WERI-Rb-1 (cell line): ENCODE data around the gene TEP1.
A peak's percentile ranks its signal among the peaks of the same experiment; 100 is the strongest.

Source experiments
- DNase-seq: peaks from one replicate; pipeline ENCODE4 v3.0.0-alpha.2; 2020
- H3K27ac ChIP-seq: fragments of 250-450 bp; sonication (Bioruptor Pico); 2 replicates; pipeline ENCODE4 v1.5.1; 2020; ENCODE audit warnings: mild to moderate bottlenecking, moderate library complexity
- H3K27me3 ChIP-seq: fragments of 250-450 bp; sonication (Bioruptor Pico); 2 replicates; pipeline ENCODE4 v1.5.1; 2021; ENCODE audit warnings: mild to moderate bottlenecking, low read depth, moderate library complexity; ENCODE audit not compliant: insufficient read depth, severe bottlenecking
- H3K36me3 ChIP-seq: fragments of 250-450 bp; sonication (Bioruptor Pico); 2 replicates; pipeline ENCODE4 v1.5.1; 2020; ENCODE audit warnings: mild to moderate bottlenecking, moderate library complexity
- H3K4me3 ChIP-seq: 2 replicates; pipeline ENCODE4 v1.5.1; 2011; ENCODE audit warnings: low read depth, mild to moderate bottlenecking, control low read depth, low read length
- H3K9me3 ChIP-seq: fragments of 250-450 bp; sonication (Bioruptor Pico); 2 replicates; pipeline ENCODE4 v1.5.1; 2021; ENCODE audit warnings: mild to moderate bottlenecking, moderate library complexity; ENCODE audit not compliant: severe bottlenecking
- CTCF ChIP-seq: IDR thresholded peaks from 2 replicates; pipeline ENCODE4 v1.5.1; 2011; ENCODE audit warnings: low read depth, mild to moderate bottlenecking, control low read depth, inconsistent platforms, low read length

TEP1 gene

GRCh38 chr14:20388159-20388558 lies 25.1 kb downstream of the TEP1 start:
- DNase-seq, result no peak
- peaks cover 69% of the 10 kb centered on the region for H3K36me3 ChIP-seq
- H3K4me3 ChIP-seq, result no peak overlapping the region
- H3K27ac ChIP-seq, result no peak overlapping the region
- H3K9me3 ChIP-seq, result no peaks in the 10 kb centered on the region
- H3K27me3 ChIP-seq, result no peaks in the 10 kb centered on the region
- TF ChIP-seq CTCF, result no peak

GRCh38 chr14:20387576-20387975 lies 25.7 kb downstream of the TEP1 start:
- no peak for DNase-seq
- TF ChIP-seq CTCF, result no peak
- H3K36me3 ChIP-seq, result peaks cover 72% of the 10 kb centered on the region
- peak overlapping the region; percentile 64 for H3K27ac ChIP-seq
- no peaks in the 10 kb centered on the region for H3K27me3 ChIP-seq
- H3K9me3 ChIP-seq, result no peaks in the 10 kb centered on the region
- H3K4me3 ChIP-seq, result no peak overlapping the region

- DNase-seq, result peak; percentile 93
- TF ChIP-seq CTCF, result 0 out of 2 replicates have a peak, but pooled peaks have one; percentile 25
Observed at GRCh38 chr14:20386276-20386855, 26.9 kb downstream of the TEP1 start.

GRCh38 chr14:20384886-20385285 lies 28.4 kb downstream of the TEP1 start:
- no peaks in the 10 kb centered on the region for H3K9me3 ChIP-seq
- DNase-seq, result no peak

More at GRCh38 chr14:20386276-20386855, 26.9 kb downstream of the TEP1 start:
- Histone ChIP-seq H3K27me3 (no peaks in the 10 kb centered on the region), H3K9me3 (no peaks in the 10 kb centered on the region), H3K4me3 (peak overlapping the region; percentile 24), H3K36me3 (peaks cover 81% of the 10 kb centered on the region), H3K27ac (peak overlapping the region; percentile 81)

GRCh38 chr14:20384321-20384720 lies 29.0 kb downstream of the TEP1 start:
- H3K4me3 ChIP-seq, result no peak overlapping the region
- no peak for TF ChIP-seq CTCF
- peaks cover 83% of the 10 kb centered on the region for H3K36me3 ChIP-seq
- no peak for DNase-seq
- no peaks in the 10 kb centered on the region for H3K27me3 ChIP-seq
- H3K9me3 ChIP-seq, result no peaks in the 10 kb centered on the region
- no peak overlapping the region for H3K27ac ChIP-seq

More at GRCh38 chr14:20384886-20385285, 28.4 kb downstream of the TEP1 start:
- no peak for TF ChIP-seq CTCF
- Histone ChIP-seq H3K36me3 (peaks cover 81% of the 10 kb centered on the region), H3K4me3 (no peak overlapping the region), H3K27me3 (no peaks in the 10 kb centered on the region), H3K27ac (no peak overlapping the region)

GRCh38 chr14:20383636-20384035 lies 29.7 kb downstream of the TEP1 start:
- no peak for TF ChIP-seq CTCF
- Histone ChIP-seq H3K36me3 (peaks cover 83% of the 10 kb centered on the region), H3K27ac (no peak overlapping the region), H3K27me3 (no peaks in the 10 kb centered on the region), H3K9me3 (no peaks in the 10 kb centered on the region), H3K4me3 (no peak overlapping the region)
- DNase-seq, result no peak
